Activated T-cell treated with anti-CD3 and anti-CD28 coated beads for 1 hour (primary cell): ENCODE measurements around the gene DOCK9.

Experiments
- DNase-seq: peaks from one replicate; pipeline ENCODE4 v3.0.0-alpha.2; 2020; ENCODE audit warnings: low read depth

DOCK9 gene

DNA sequence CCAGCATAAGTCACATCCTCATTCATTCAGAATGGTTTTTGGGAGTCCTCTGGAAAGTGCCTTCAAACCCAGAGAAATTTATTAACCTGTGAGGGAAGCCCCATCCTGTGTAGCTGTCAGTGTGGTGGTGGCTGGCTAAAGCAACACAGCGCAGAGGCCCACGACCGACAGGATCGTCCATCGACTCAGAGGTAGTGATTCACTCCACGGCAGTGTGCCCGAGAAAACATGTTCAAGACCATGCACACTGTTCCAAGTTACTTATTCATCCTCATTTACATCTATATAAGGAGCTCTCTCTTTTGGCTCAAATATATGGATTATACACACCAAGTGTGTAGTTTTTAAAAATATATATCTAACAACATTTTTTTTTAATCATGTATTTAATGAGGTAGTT lies 129.1 kb downstream of the DOCK9 start:
- DNase-seq: no peak

DNA sequence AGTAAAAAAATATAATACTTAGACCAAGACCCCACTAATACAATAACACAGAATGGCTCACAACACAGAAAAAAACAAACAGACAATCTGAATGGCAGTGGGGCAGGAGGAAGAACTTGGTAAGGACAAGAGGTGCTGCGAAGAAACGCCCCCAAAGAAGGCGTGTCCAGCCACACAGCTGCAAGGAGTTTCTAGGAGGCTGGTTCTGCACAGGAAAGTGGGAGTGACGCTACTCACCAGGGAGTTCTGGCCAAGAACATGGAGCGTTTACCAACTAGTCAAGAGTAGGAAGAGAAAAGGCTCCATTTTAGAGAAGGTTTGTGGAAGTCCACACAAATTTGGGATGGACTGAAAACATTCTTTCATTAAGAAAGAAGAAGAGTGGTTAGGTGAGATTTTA lies 130.1 kb downstream of the DOCK9 start:
- DNase-seq: no peak

DNA sequence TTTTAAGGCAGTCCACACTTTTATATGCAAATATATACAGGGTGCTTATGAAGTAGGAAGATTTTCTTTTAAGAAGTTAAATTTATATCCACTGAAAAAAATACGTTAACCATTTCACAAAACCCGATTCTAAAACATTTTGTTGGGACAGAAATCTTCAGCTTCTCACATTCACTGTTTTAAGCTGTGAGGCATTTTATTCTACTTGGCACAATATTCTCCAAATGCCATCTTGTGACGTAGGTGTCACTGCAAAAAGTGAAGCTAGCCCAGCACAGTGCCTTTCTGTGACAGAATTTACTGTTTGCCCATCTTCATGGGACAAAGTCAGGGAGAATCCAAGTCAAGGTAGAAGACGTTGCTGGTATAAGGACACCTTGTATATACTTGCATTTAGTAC lies 130.9 kb downstream of the DOCK9 start:
- DNase-seq: no peak

DNA sequence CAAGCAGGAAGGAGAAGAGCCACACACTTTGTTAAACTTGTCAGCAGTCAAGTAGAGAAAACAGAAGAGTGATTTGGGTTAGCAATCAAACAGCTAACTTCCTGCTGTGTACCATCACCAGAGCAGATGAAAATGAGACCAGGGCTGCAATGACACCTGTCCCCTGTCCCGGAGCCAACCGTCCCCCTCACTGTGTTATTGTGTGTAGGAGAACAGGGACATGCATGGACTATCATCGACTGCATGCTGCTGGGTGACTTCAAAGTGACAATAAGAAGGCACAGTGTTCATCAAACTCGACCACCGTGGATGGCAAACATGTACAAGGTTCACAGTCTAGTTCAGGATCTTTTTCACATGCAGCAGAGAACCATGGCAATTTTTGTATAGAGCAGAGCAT lies 131.3 kb downstream of the DOCK9 start:
- no peak for DNase-seq

DNA sequence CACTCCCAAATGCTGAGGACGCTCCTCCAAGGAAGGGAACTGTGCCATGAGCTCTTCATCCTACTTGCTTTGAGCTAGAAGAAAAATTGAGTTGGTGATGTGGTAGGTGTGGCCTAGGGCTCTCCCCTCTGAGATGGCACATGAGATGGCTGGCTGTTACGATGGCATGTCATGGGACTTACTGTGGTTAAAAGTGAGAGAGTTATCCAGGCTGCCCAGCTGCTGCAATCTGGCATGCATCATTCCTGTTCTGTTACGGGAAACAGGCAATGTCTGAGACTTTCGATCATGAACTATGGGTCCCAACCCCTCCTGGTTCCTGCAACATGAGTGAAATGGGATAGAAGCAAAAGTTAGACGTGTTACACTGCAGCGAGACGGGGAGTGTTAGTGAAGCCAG lies 132.1 kb downstream of the DOCK9 start:
- DNase-seq: no peak

DNA sequence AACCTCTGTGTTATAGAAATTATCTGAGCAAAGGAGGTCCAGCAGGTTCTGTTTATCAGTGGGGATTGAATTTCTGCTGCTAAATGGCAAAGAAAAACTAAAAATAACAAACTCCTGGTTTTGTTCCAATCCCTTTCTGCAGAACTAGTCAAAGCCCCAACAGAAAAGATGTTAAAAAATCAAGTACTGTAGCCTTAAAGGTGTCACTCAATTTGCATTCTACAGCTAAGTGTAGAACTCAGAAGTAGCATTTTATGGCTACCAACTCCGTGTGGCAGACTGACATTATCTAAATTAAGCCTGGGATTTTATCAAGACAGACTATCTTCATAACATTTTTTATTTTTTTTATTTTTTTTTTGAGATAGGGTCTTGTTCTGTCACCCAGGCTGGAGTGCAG lies 133.8 kb downstream of the DOCK9 start:
- no peak for DNase-seq

DNA sequence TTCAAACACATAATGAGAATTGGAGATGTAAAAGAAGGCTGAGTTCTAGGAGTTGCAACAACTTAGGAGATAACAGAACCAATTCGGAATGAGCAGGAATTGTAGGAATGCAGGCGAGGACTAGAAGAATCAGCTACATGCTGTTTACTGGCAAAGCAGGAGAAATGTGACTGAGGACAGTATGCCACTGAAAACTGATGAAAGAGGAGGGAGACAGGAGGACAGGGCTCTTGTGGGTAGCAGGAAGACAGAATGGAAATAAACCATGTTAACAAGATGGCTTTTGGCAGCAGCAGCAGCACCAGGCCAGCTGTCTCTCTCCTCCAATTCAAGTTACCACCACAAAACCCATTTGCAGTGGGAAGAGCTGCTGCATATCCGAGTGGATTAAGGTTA lies 134.4 kb downstream of the DOCK9 start:
- no peak for DNase-seq

DNA sequence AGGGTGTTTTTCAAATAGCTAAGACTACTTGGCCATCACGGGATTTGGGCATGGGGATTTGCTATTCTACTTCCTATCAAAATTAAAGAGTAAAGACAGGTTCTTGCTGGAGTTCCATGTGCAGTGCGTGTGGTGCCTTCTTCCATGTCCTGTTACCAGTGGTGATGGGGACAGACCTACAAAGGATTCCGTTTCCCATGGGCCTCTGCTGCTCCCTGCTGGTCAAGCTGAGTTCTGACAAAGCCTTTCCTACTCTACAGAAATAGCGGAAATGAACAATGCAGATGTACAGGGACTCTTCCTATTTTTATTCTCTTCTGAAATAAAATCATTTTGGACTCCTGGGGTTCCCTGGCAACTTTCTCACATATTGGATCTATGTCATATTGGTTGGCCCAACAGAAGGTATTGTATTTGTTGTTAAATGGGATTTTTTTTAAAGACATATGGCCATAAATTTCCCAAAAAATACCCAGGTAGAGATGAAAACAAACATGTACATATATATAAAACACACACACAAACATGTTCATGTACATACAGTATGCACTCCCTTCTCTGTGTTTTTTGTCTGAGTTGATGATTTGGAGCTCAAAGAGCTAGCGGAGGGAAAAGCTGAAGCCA lies 134.9 kb downstream of the DOCK9 start:
- DNase-seq: peak; percentile 47

DNA sequence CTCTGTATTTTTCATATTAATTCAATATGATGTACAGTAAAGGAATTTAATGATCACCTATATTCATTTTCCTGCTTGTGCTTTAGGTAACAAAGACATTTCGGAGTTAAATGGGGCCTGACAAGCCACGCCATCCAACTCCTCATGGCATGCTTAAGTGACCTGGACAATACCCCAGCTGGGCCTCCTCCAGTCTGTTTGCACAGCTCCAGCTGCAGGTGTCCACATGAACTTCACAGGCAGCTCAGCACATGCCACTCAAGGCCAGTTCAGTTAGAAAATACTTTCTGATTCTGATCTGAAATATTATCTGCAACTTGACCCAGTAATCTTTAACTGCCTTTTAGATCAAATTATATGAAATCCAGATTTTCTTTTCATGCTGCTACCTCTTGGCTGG lies 135.8 kb downstream of the DOCK9 start:
- no peak for DNase-seq

DNA sequence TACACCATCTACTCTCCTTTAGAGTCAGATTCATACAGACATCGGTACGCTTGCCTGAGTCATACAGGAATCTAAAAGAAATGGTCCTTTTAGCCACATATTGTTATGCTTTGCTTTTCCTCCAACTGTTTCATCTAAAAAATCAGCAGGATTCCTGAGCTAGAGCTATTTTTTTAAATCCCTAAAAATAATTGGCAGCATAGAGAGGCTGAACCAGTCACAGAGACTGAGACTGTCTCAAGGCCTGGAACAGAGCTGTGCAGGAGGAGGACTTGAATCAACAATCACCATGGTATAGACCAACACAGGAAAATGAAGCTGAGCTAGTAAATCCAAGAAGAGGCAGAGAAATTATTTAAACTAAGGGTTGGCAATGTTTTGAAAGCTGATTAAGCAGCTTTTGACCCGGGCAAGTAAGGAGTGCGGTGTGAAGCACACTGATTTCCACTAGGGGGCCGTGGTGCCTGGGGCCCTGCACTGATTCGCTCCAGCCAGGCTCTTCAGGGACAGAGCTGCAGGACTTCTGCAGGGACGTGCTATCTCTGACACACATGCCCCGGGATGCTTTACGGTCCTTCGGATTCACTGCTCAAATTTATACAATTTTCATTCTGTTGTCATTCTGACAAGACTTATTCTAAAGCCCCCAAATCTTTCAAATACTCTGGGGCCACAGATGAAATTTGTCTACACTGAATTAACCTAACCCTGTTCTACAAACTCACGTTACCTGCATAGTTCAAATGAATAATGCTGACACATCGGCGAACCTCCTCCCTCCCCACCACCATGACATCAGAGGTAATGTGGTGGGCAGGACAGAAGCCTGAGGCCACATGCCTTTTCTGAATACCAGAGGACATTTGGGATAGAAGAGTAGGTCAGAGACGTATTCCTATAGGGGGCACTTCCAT lies 137.8 kb downstream of the DOCK9 start:
- DNase-seq: peak; percentile 13

DNA sequence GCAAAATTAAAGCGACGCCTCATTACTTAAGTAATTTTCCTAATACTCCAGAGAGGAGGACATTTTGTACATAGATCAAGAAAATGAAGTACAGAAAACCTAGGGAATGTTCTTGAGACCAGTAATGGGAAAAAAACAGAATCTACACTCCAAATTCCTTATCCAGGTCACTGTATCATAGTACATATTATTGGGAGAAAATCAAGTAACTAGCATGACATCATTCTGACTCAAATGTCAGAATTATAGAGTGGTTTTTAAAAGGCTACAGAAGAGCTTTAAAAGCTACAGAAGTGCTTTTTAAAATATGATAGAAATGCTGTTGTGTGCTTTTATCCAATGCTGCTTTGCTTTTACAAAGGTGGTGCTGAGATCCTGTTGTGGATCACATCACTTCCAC lies 139.1 kb downstream of the DOCK9 start:
- no peak for DNase-seq

DNA sequence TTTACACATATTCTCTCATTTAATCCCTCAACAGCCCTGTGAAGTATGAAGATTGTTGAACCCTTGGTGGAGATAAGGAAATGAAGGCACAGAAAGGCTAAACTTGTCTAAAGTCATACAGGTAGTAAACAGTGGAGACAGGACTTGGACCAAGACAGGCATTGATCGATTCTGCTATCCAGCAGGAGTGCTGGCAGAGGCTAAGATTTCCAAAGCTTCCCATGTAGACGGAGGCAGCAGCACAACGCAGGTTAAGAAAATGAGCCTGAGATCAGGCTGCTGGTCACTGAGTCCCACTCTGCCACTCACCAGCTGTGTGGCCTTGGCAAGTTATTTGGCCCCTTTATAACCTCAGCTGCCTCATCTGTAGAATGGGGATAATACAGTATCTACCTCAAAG lies 140.0 kb downstream of the DOCK9 start:
- no peak for DNase-seq

DNA sequence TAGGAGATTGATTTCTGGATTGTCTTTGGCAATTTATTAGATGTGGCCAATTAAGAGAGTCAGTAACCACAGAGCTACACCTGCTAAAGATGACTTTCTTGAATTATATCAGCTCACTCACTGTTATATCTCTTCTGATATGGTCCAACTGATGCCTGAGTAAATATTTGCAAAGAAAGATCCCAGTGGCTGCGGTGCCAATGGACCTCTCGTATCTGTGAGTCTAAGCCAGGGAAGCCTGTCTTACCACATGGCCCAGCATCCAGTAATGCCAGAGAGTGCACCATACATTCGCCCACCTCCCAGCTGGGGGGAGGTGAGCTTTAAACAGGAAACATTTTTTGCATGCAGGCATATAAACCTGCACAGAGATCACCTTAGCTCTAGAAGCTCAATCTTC lies 142.7 kb downstream of the DOCK9 start:
- no peak for DNase-seq

DNA sequence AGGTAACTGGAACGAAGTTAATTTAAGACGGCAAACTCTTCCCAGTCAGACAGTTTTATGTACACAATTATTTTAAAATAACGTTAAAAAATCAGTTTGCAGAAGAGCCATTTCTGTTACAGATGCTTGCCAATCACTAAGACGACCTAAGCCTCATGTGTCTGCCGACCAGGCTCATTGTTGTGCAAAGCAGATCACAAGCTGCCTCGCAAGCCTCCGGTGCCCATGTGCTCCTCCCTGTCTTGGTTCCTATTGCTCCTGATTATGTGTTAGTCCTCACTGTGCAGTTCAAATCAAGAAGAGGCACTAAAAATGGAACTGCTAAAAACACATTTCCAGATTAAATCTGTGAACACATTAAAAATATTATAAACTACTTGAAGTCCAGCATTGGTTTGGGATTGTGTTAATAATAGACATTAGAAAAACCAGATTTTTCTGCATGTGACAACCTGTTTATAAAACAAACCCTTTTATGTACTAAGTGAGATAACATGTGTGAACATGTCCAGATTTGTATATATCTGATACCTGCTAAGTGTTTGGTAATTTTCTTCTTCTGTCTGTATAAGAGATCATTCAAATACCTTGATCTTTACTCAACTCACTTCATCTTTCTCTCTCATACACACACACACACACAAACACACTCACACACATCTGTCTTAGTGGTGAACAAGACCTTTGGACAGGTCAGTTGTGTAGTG lies 143.5 kb downstream of the DOCK9 start:
- DNase-seq: no peak

DNA sequence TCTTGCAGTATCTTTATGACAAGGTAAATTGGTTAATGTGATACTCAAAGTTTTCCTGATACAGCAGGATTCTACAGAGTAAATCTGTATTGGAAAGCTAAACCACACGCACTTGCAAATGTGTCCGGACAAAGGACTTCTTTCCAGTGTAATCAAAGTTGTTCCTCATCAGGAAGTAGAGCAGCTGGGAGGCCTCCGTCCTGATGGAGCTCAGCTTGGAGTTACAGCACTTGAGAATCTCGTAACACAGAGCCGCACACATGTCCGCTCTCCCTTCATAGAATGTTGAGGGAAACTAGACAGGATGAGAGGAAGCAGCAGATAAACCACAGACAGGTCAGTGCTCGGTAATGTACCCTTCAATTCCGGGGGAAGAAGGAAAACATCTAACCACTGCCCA lies 146.6 kb downstream of the DOCK9 start:
- DNase-seq: no peak

DNA sequence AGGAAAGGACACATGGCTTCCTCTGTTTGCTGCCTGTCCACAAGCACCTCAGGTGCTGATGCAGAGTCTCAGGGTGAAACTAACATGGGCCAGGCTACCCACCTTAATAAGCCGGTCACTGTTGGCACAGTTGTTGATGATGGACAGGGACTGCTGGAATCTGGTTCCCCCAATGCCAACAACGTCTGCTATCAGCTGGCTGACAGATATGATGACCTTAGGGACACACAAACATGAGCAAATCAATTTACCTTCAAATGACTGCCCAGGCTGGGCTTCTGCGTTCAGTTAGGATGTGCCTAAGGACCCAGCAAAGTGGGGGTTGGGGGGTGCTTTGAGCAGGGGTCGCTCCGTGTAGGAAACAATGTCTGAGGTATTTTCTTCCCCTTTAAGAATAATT lies 148.3 kb downstream of the DOCK9 start:
- DNase-seq: no peak

DNA sequence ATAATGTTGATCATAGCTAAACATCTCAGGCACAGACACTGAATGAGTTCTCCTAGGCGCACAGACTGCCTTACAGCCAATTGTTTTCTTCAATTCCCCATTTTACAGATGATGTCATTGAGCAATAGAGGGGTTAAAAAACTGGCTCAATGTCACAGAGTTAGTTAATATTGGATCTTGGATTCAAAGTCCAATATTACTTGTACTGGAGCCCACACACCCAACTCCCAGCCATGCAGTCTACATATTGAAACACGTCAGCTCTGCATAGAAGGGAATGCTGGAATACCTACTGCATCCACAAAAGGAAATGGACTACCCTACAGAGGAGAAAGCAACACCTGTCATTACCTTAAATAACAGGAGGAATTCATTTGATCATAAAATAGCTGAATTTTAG lies 149.2 kb downstream of the DOCK9 start:
- no peak for DNase-seq

DNA sequence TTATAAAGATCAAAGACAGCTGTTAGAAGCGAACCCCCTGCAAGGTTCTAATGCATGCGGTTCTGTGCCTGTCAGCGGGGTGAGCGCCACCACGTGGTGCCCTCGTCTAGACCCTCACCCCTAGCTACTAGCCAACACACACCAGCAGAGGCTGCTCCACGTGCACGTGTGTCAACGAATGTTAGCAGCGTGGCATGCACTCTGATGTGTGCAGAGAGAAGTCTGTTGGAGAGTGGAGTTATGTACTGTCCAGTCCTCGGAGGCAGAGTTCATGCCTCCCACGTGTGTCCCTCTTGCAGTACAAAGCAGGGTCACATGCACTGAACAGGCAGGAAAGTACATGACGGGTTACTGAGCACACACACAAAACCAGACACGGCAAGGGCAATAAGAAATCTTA lies 150.4 kb downstream of the DOCK9 start:
- no peak for DNase-seq

DNA sequence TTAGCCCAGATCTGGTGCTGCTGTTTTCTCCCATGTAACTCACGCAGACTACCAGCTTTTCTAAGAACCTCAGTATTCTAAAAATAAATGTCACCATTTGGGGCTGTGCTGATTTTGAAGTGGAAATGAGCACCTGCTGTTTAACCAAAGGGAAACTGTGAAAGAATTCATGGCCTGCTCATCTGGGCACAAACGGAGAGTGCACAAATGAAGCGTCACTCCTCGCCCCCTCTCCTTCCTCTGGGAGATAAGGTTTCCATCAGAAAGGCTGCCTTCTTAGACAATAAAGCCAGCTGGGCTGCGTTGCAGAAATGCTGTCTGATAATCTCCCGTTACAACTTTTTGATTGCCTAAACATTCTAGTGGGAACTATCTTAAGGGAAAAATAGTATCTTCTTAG lies 151.7 kb downstream of the DOCK9 start:
- DNase-seq: no peak

DNA sequence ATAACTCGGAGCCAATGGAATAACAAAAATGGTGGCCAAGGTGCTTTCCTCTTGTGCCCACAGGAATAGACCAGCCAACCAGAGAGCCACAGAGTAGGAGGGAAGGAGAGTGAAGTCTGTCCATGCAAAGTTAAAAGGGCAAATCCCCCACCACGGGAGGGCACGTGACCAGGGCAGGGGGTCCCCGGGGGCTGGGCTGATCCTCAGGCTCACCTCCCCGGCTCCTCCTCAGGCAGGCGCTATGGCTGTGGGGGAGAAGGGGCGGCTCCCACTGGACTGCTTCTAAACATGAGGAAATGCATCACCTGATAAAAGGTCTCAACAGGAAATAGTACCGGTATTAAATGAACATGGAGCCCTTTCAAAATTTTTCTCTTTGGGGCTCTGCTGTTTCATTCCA lies 152.2 kb downstream of the DOCK9 start:
- DNase-seq: no peak

DNA sequence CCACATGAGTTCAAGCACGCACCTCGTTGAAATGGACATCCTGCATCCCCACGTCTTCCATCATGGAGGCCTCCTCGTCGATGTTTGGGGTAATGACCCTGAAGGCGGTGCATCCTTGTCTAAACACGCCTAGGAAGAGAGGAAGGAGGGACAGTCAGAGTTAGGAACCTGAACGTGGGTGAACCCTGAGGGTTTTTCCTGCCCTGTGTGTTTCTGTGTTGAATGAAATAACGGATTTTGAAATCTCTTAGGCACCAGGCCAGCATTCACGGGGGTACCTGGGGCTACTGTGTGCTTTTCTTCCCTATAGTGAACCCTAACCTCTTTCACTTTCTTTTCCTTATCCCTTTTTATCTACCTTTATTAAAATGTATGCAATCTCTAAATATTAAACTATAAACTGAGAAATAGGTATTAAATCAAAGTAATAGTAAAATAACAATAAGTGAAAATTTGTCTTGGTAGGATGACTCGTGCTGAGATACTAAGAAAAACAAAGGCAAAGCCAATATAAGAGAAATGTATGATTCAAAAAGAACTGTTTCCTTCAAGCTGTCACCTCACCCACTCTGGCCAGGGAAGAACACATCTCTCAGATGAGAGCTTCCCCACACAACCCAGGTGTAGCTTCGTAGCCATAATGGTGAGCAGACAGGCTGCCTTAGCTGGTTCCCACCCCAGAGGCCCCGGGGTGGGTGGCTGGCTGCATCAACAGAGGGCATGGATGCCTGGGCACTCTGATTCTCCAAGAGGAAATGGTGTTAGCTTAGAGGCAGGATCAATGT lies 153.3 kb downstream of the DOCK9 start:
- DNase-seq: no peak

DNA sequence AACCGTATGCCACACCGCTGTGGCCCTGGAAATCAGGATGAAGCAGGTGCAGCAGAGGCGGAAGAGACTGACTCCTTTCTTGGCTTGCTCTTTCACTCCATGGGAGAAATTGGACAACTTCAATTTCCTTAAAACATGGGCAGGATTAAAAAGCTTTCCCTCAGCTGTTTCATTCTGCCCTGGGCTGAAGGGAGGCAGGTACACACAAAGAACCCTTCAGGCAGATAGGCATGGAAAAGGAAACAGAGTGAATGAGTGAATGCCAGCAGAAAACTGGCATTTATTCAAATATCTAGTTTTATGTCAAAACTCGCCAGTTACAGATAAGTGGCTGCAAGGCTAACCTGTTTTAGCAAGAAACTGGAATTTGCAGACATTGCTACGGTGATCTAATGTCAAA lies 154.4 kb downstream of the DOCK9 start:
- DNase-seq: no peak
